Measurements from ENCODE around the gene CCDC85C.

GRCh38 chr14:99546234-99546879 lies 57.6 kb downstream of the CCDC85C start:
- TF ChIP-seq ZNF274 (IDR thresholded peaks at IDR 0.05; ENCODE audit: low read depth, low read length) (no peak), CTCF (IDR thresholded peaks at IDR 0.05 in 2 of 3, conservative IDR thresholded peaks at IDR 0.05 in 1 of 3; ENCODE audit: borderline replicate concordance in 1 of 3, insufficient read depth in 1 of 3, low read depth in 2 of 3, low read length in 2 of 3) (no peak)

Measured in HCT116 (cell line).